ENCODE data around the gene PTPMT1. TPM values are rescaled to one million over a fixed set of nuclear protein-coding genes. Genes with fewer than 3 reads are reported as not detected.

PTPMT1 gene
- total RNA-seq, 1 donor from 2014 or later = 27.5 TPM

- peaks cover 20% of the 10 kb centered on the region for H3K4me1 Mint-ChIP-seq (ENCODE audit: low read depth, unreplicated experiment)
- peaks cover 8% of the 10 kb centered on the region for H3K36me3 Mint-ChIP-seq (ENCODE audit: unreplicated experiment)
- no peak overlapping the region for H3K27ac Mint-ChIP-seq (ENCODE audit: unreplicated experiment)
- no peak overlapping the region for H3K4me3 Mint-ChIP-seq (ENCODE audit: unreplicated experiment)
- TF ChIP-seq CTCF (IDR thresholded peaks at IDR 0.05; ENCODE audit: partially characterized antibody, unreplicated experiment) = no peak
- DNase-seq = no peak
- peaks cover 2% of the 10 kb centered on the region for H3K27me3 Mint-ChIP-seq (ENCODE audit: unreplicated experiment)
- H3K9me3 Mint-ChIP-seq (ENCODE audit: unreplicated experiment) = peaks cover 2% of the 10 kb centered on the region
Observed at GRCh38 chr11:47609675-47610074, 44.3 kb downstream of the PTPMT1 start.

- Mint-ChIP-seq H3K4me3 (ENCODE audit: unreplicated experiment) (no peak overlapping the region), H3K27ac (ENCODE audit: unreplicated experiment) (no peak overlapping the region), H3K9me3 (ENCODE audit: unreplicated experiment) (peaks cover 4% of the 10 kb centered on the region), H3K36me3 (ENCODE audit: unreplicated experiment) (peaks cover 8% of the 10 kb centered on the region), H3K4me1 (ENCODE audit: low read depth, unreplicated experiment) (peaks cover 15% of the 10 kb centered on the region), H3K27me3 (ENCODE audit: unreplicated experiment) (peaks cover 2% of the 10 kb centered on the region)
- TF ChIP-seq CTCF (IDR thresholded peaks at IDR 0.05; ENCODE audit: partially characterized antibody, unreplicated experiment) = no peak
- no peak for DNase-seq
Observed at GRCh38 chr11:47611348-47611794, 46.0 kb downstream of the PTPMT1 start.

GRCh38 chr11:47615249-47615648, 49.9 kb downstream of the PTPMT1 start:
- H3K27ac Mint-ChIP-seq (ENCODE audit: unreplicated experiment) = no peak overlapping the region
- no peak overlapping the region for H3K4me3 Mint-ChIP-seq (ENCODE audit: unreplicated experiment)
- no peak for TF ChIP-seq CTCF (IDR thresholded peaks at IDR 0.05; ENCODE audit: partially characterized antibody, unreplicated experiment)
- H3K36me3 Mint-ChIP-seq (ENCODE audit: unreplicated experiment) = peaks cover 4% of the 10 kb centered on the region
- DNase-seq = no peak
- no peaks in the 10 kb centered on the region for H3K27me3 Mint-ChIP-seq (ENCODE audit: unreplicated experiment)
- no peaks in the 10 kb centered on the region for H3K4me1 Mint-ChIP-seq (ENCODE audit: low read depth, unreplicated experiment)
- H3K9me3 Mint-ChIP-seq (ENCODE audit: unreplicated experiment) = peaks cover 2% of the 10 kb centered on the region

- H3K4me1 Mint-ChIP-seq (ENCODE audit: low read depth, unreplicated experiment) = no peaks in the 10 kb centered on the region
- H3K36me3 Mint-ChIP-seq (ENCODE audit: unreplicated experiment) = no peaks in the 10 kb centered on the region
- H3K9me3 Mint-ChIP-seq (ENCODE audit: unreplicated experiment) = peaks cover 2% of the 10 kb centered on the region
- no peaks in the 10 kb centered on the region for H3K27me3 Mint-ChIP-seq (ENCODE audit: unreplicated experiment)
- no peak overlapping the region for H3K4me3 Mint-ChIP-seq (ENCODE audit: unreplicated experiment)
- TF ChIP-seq CTCF (IDR thresholded peaks at IDR 0.05; ENCODE audit: partially characterized antibody, unreplicated experiment) = peak; percentile 33
- peak; percentile 56 for DNase-seq
- H3K27ac Mint-ChIP-seq (ENCODE audit: unreplicated experiment) = no peak overlapping the region
Observed at GRCh38 chr11:47616726-47617416, 51.5 kb downstream of the PTPMT1 start.

- Mint-ChIP-seq H3K9me3 (ENCODE audit: unreplicated experiment) (peaks cover 2% of the 10 kb centered on the region), H3K4me1 (ENCODE audit: low read depth, unreplicated experiment) (no peaks in the 10 kb centered on the region), H3K27me3 (ENCODE audit: unreplicated experiment) (no peaks in the 10 kb centered on the region), H3K4me3 (ENCODE audit: unreplicated experiment) (no peak overlapping the region), H3K36me3 (ENCODE audit: unreplicated experiment) (no peaks in the 10 kb centered on the region), H3K27ac (ENCODE audit: unreplicated experiment) (no peak overlapping the region)
- TF ChIP-seq CTCF (IDR thresholded peaks at IDR 0.05; ENCODE audit: partially characterized antibody, unreplicated experiment) = no peak
- DNase-seq = no peak
Observed at GRCh38 chr11:47617417-47617809, 52.0 kb downstream of the PTPMT1 start.

Data from glutamatergic neuron (in vitro differentiated cells).